ENCODE data around the gene IGF1. TPM values are rescaled to one million over a fixed set of nuclear protein-coding genes. Genes with fewer than 3 reads are reported as not detected.

IGF1 gene
- total RNA-seq, 2 donors from 2014 or later: not detected

DNA sequence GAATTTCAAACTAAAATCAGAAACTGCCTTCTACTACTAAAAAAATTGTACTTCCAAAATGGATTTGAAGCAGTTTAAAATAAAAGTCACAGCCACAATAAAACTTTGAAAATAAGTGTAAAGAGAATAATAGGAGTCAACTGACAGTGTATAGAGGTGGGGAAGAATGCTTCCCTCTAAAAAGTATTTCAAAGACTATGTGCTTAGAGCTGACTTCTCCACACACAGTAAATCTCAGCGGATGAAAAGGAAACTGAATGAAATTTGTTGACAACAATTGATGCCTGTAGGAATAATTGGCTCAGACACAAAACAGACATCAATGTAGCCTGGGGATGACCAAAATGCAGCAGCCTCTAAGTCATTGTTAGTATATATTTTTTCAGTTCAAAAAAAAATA lies 7.9 kb downstream of the IGF1 start:
- no peak overlapping the region for H3K27ac Mint-ChIP-seq
- peaks cover 10% of the 10 kb centered on the region for H3K4me1 ChIP-seq (ENCODE audit: control insufficient read depth, insufficient read depth, low read length)
- no peak overlapping the region for H3K9ac ChIP-seq (ENCODE audit: extremely low read depth, low read length, poor library complexity, severe bottlenecking)
- peaks cover 2% of the 10 kb centered on the region for H3K27me3 Mint-ChIP-seq (ENCODE audit: insufficient read depth)
- H3K9me3 Mint-ChIP-seq: no peaks in the 10 kb centered on the region
- H3K36me3 ChIP-seq (ENCODE audit: control insufficient read depth, insufficient read depth, low read length): no peaks in the 10 kb centered on the region
- TF ChIP-seq CTCF (conservative IDR thresholded peaks at IDR 0.05): no peak
- H3K4me1 Mint-ChIP-seq: peaks cover 10% of the 10 kb centered on the region
- no peak for DNase-seq
- H3K9me3 ChIP-seq (ENCODE audit: control insufficient read depth, low read length): no peaks in the 10 kb centered on the region
- no peaks in the 10 kb centered on the region for H3K36me3 Mint-ChIP-seq (ENCODE audit: low read depth)
- 100% methylated on average over 1 of the region's 1 CpG; no CpG with 5 or more reads in 1 of the 2 experiments for WGBS, 2 experiments (ENCODE audit: insufficient coverage in 1 of 2, insufficient read length in 1 of 2)
- H3K4me3 Mint-ChIP-seq: no peak overlapping the region
- H3K27ac ChIP-seq (ENCODE audit: low read depth, low read length): no peak overlapping the region
- H3K4me3 ChIP-seq (ENCODE audit: low read length): no peak overlapping the region
- H3K27me3 ChIP-seq (ENCODE audit: control insufficient read depth, insufficient read depth, low read length, poor library complexity, severe bottlenecking): no peaks in the 10 kb centered on the region

- H3K4me1 ChIP-seq (ENCODE audit: control insufficient read depth, insufficient read depth, low read length): peaks cover 10% of the 10 kb centered on the region
- no peak for DNase-seq
- Mint-ChIP-seq H3K4me1 (peaks cover 10% of the 10 kb centered on the region), H3K27me3 (ENCODE audit: insufficient read depth) (no peaks in the 10 kb centered on the region), H3K9me3 (no peaks in the 10 kb centered on the region), H3K36me3 (ENCODE audit: low read depth) (no peaks in the 10 kb centered on the region), H3K4me3 (no peak overlapping the region), H3K27ac (no peak overlapping the region)
- TF ChIP-seq CTCF (conservative IDR thresholded peaks at IDR 0.05): no peak
- peak overlapping the region; percentile 47 for H3K4me3 ChIP-seq (ENCODE audit: low read length)
- H3K27ac ChIP-seq (ENCODE audit: low read depth, low read length): no peak overlapping the region
- no peaks in the 10 kb centered on the region for H3K36me3 ChIP-seq (ENCODE audit: control insufficient read depth, insufficient read depth, low read length)
- H3K27me3 ChIP-seq (ENCODE audit: control insufficient read depth, insufficient read depth, low read length, poor library complexity, severe bottlenecking): no peaks in the 10 kb centered on the region
- WGBS, 2 experiments (ENCODE audit: insufficient coverage in 1 of 2, insufficient read length in 1 of 2): 86% methylated on average over 2 of the region's 2 CpGs; no CpG with 5 or more reads in 1 of the 2 experiments
- H3K9ac ChIP-seq (ENCODE audit: extremely low read depth, low read length, poor library complexity, severe bottlenecking): no peak overlapping the region
- no peaks in the 10 kb centered on the region for H3K9me3 ChIP-seq (ENCODE audit: control insufficient read depth, low read length)
Observed at GRCh38 chr12:102471556-102471955, 8.8 kb downstream of the IGF1 start.

GRCh38 chr12:102470945-102471344 lies 9.4 kb downstream of the IGF1 start:
- Mint-ChIP-seq H3K9me3 (no peaks in the 10 kb centered on the region), H3K4me1 (peaks cover 10% of the 10 kb centered on the region), H3K27me3 (ENCODE audit: insufficient read depth) (no peaks in the 10 kb centered on the region), H3K4me3 (no peak overlapping the region), H3K27ac (no peak overlapping the region), H3K36me3 (ENCODE audit: low read depth) (no peaks in the 10 kb centered on the region)
- WGBS, 2 experiments (ENCODE audit: insufficient coverage in 1 of 2, insufficient read length in 1 of 2): 76 to 83% methylated on average over 1 to 3 of the region's 3 CpGs
- no peak overlapping the region for H3K9ac ChIP-seq (ENCODE audit: extremely low read depth, low read length, poor library complexity, severe bottlenecking)
- H3K4me1 ChIP-seq (ENCODE audit: control insufficient read depth, insufficient read depth, low read length): peaks cover 10% of the 10 kb centered on the region
- no peak for TF ChIP-seq CTCF (conservative IDR thresholded peaks at IDR 0.05)
- no peaks in the 10 kb centered on the region for H3K27me3 ChIP-seq (ENCODE audit: control insufficient read depth, insufficient read depth, low read length, poor library complexity, severe bottlenecking)
- DNase-seq: no peak
- H3K4me3 ChIP-seq (ENCODE audit: low read length): peak overlapping the region; percentile 47
- H3K9me3 ChIP-seq (ENCODE audit: control insufficient read depth, low read length): no peaks in the 10 kb centered on the region
- no peaks in the 10 kb centered on the region for H3K36me3 ChIP-seq (ENCODE audit: control insufficient read depth, insufficient read depth, low read length)
- no peak overlapping the region for H3K27ac ChIP-seq (ENCODE audit: low read depth, low read length)

Data from endodermal cell (in vitro differentiated cells).